HepG2 (cell line): Measurements from ENCODE around the gene EFNA4. TPM values are rescaled to one million over a fixed set of nuclear protein-coding genes. Genes with fewer than 3 reads are reported as not detected.
A peak's percentile ranks its signal among the peaks of the same experiment; 100 is the strongest.

ENCODE experiments used
- AKAP8 ChIP-seq: sonication (generic); formaldehyde crosslinking; IDR thresholded peaks from 2 replicates; pipeline ENCODE4 v1.5.1; 2020; ENCODE audit warnings: mild to moderate bottlenecking, missing genetic modification reagents
- FOXC1 ChIP-seq: sonication (generic); formaldehyde crosslinking; IDR thresholded peaks from 2 replicates; pipeline ENCODE4 v1.8.0; 2022; ENCODE audit warnings: mild to moderate bottlenecking, missing genetic modification reagents, borderline replicate concordance
- FUBP1 ChIP-seq: sonication (generic); formaldehyde crosslinking; IDR thresholded peaks from 2 replicates; pipeline ENCODE4 v1.5.1; 2020; ENCODE audit warnings: missing genetic modification reagents, mild to moderate bottlenecking, borderline replicate concordance
- GATA4 ChIP-seq: sonication (generic); IDR thresholded peaks from 2 replicates; pipeline ENCODE4 v1.6.1; 2016; ENCODE audit warnings: antibody characterized with exemption, low read depth, borderline replicate concordance
- HNRNPL ChIP-seq: fragments of 200-400 bp; formaldehyde crosslinking; IDR thresholded peaks from 2 replicates; pipeline ENCODE4 v1.6.1; 2017; ENCODE audit warnings: mild to moderate bottlenecking, low read depth, low read length
- MAZ ChIP-seq, 2 experiments: sonication (generic) in 1 of 2; formaldehyde crosslinking in 1 of 2; IDR thresholded peaks; 2 replicates each; pipeline versions ENCODE4 v1.5.0 to v1.6.1; 2012 to 2020; ENCODE audit warnings: low read depth in 2 of 2, mild to moderate bottlenecking in 2 of 2, borderline replicate concordance in 1 of 2, improper control_type of control experiment in 1 of 2, low read length in 1 of 2, missing genetic modification reagents in 1 of 2, moderate library complexity in 1 of 2
- MEIS2 ChIP-seq: sonication (generic); formaldehyde crosslinking; IDR thresholded peaks from 2 replicates; pipeline ENCODE4 v1.9.0; 2021; ENCODE audit warnings: mild to moderate bottlenecking, missing genetic modification reagents
- MTERF4 ChIP-seq: sonication (generic); formaldehyde crosslinking; IDR thresholded peaks from 2 replicates; pipeline ENCODE4 v1.8.0; 2023; ENCODE audit warnings: mild to moderate bottlenecking, missing genetic modification reagents
- MXD1 ChIP-seq: sonication (generic); formaldehyde crosslinking; IDR thresholded peaks from 2 replicates; pipeline ENCODE4 v1.4.0; 2020; ENCODE audit warnings: mild to moderate bottlenecking, missing genetic modification reagents
- MXD4 ChIP-seq: IDR thresholded peaks from 2 replicates; pipeline ENCODE4 v1.6.1; 2016; ENCODE audit warnings: mild to moderate bottlenecking, missing biosample characterization, missing genetic modification reagents
- NFRKB ChIP-seq: fragments of 450-650 bp; IDR thresholded peaks from 2 replicates; pipeline ENCODE4 v1.6.1; 2017
- NR1H2 ChIP-seq: sonication (generic); formaldehyde crosslinking; IDR thresholded peaks from 2 replicates; pipeline ENCODE4 v1.8.1; 2022; ENCODE audit warnings: low read depth, missing genetic modification reagents, borderline replicate concordance
- PAX8 ChIP-seq: sonication (generic); formaldehyde crosslinking; IDR thresholded peaks from 2 replicates; pipeline ENCODE4 v1.8.0; 2022; ENCODE audit warnings: mild to moderate bottlenecking, missing genetic modification reagents, borderline replicate concordance
- RAD51 ChIP-seq: fragments of 450-650 bp; IDR thresholded peaks from 2 replicates; pipeline ENCODE4 v1.6.1; 2016; ENCODE audit warnings: borderline replicate concordance
- REL ChIP-seq: sonication (generic); formaldehyde crosslinking; conservative IDR thresholded peaks from 2 replicates; pipeline ENCODE4 v1.8.0; 2022; ENCODE audit warnings: mild to moderate bottlenecking, missing genetic modification reagents, moderate library complexity
- RNF2 ChIP-seq: fragments of 450-650 bp; conservative IDR thresholded peaks from 2 replicates; pipeline ENCODE4 v1.6.1; 2016; ENCODE audit warnings: low read depth
- RXRA ChIP-seq: sonication (generic); formaldehyde crosslinking; IDR thresholded peaks from 2 replicates; pipeline ENCODE4 v1.5.1; 2020; ENCODE audit warnings: missing genetic modification reagents
- SKI ChIP-seq: fragments of 450-650 bp; IDR thresholded peaks from one replicate; pipeline ENCODE4 v1.6.1; 2018; ENCODE audit warnings: mild to moderate bottlenecking; ENCODE audit not compliant: partially characterized antibody
- SNAPC2 ChIP-seq: sonication (generic); formaldehyde crosslinking; IDR thresholded peaks from 2 replicates; pipeline ENCODE4 v1.8.1; 2022; ENCODE audit warnings: mild to moderate bottlenecking, missing genetic modification reagents
- SRY ChIP-seq: sonication (generic); formaldehyde crosslinking; IDR thresholded peaks from 2 replicates; pipeline ENCODE4 v1.8.0; 2022; ENCODE audit warnings: mild to moderate bottlenecking, missing genetic modification reagents
- YY1 ChIP-seq: IDR thresholded peaks from 2 replicates; pipeline ENCODE4 v1.6.1; 2011; ENCODE audit warnings: low read length, low read depth, moderate library complexity, mild to moderate bottlenecking; ENCODE audit not compliant: insufficient read depth, insufficient replicate concordance
- ZNF12 ChIP-seq: sonication (generic); formaldehyde crosslinking; IDR thresholded peaks from 2 replicates; pipeline ENCODE4 v1.5.0; 2020; ENCODE audit warnings: missing genetic modification reagents
- ZNF234 ChIP-seq: sonication (generic); formaldehyde crosslinking; conservative IDR thresholded peaks from 2 replicates; pipeline ENCODE4 v1.5.1; 2020; ENCODE audit warnings: mild to moderate bottlenecking, missing genetic modification reagents
- ZNF350 ChIP-seq: sonication (generic); formaldehyde crosslinking; IDR thresholded peaks from 2 replicates; pipeline ENCODE4 v1.4.0; 2020; ENCODE audit warnings: mild to moderate bottlenecking, low read depth, missing genetic modification reagents, borderline replicate concordance
- ZNF430 ChIP-seq: sonication (generic); formaldehyde crosslinking; IDR thresholded peaks from 2 replicates; pipeline ENCODE4 v1.9.0; 2021; ENCODE audit warnings: mild to moderate bottlenecking, missing genetic modification reagents
- ZNF550 ChIP-seq: sonication (generic); formaldehyde crosslinking; IDR thresholded peaks from 2 replicates; pipeline ENCODE4 v1.4.0; 2020; ENCODE audit warnings: mild to moderate bottlenecking, missing genetic modification reagents, borderline replicate concordance
- polyA plus RNA-seq, 8 experiments: library from polyadenylated mRNA; depleted of rRNA in 3 of 8; stranded (reverse) in 7 of 8; unstranded in 1 of 8; fragments of >200 nt; fragmentation: Illumina TruSeq in 4 of 8; extraction: Trizol in 4 of 8; gene quantifications; 2 replicates each; pipeline versions ENCODE4 v1.2.1 to v1.2.3, GENCODE V29; 2011 to 2016; ENCODE audit warnings: low read depth in 4 of 8, missing spikeins in 1 of 8, mixed read lengths in 1 of 8; ENCODE audit not compliant: insufficient read depth in 1 of 8
- total RNA-seq, 5 experiments: library from RNA; depleted of rRNA; stranded (reverse); fragments of >200 nt; fragmentation: Illumina TruSeq; extraction: Trizol; gene quantifications; 2 replicates each; pipeline ENCODE4 v1.2.3, GENCODE V29; 2016; ENCODE audit warnings: low read depth in 1 of 5

EFNA4 gene
- total and polyA plus RNA-seq, 2 of the 13 experiments (the other 11 are each of a cell fraction or from before 2014, with no cell fraction given) = 12.0 to 17.2 TPM

- peak; percentile 91; the same call in 1 of the 2 replicates for TF ChIP-seq MXD1
- peak; percentile 18; the same call in 1 of the 2 replicates for TF ChIP-seq NR1H2
- TF ChIP-seq RNF2 = peak; percentile 74; the same call in 1 of the 2 replicates
- TF ChIP-seq NFRKB = no peak
- peak; percentile 79; the same call in 1 of the 2 replicates for TF ChIP-seq AKAP8 (CRISPR knock-in tag)
- peak; percentile 97 for TF ChIP-seq ZNF350 (CRISPR knock-in tag)
- TF ChIP-seq HNRNPL = peak; percentile 77; the same call in 1 of the 2 replicates
- no peak for TF ChIP-seq FUBP1 (CRISPR knock-in tag)
- TF ChIP-seq ZNF12 (CRISPR knock-in tag) = no peak; the same call in 1 of the 2 replicates
- no peak for TF ChIP-seq MAZ (IDR thresholded peaks at IDR 0.05; ENCODE audit: borderline replicate concordance, low read depth, low read length)
- TF ChIP-seq MAZ (CRISPR knock-in tag; IDR thresholded peaks at IDR 0.05; ENCODE audit: low read depth) = peak; percentile 92; the same call in 1 of the 2 replicates
- peak; percentile 89 for TF ChIP-seq FOXC1 (CRISPR knock-in tag)
- peak; percentile 58; the same call in 1 of the 2 replicates for TF ChIP-seq RXRA
- TF ChIP-seq MTERF4 (CRISPR knock-in tag) = peak; percentile 98
- TF ChIP-seq SKI = no peak
- TF ChIP-seq ZNF550 (CRISPR knock-in tag) = 0 out of 2 replicates have a peak, but pooled peaks have one; percentile 90
- peak; percentile 56 for TF ChIP-seq YY1
- TF ChIP-seq MEIS2 (CRISPR knock-in tag) = peak; percentile 45; the same call in 1 of the 2 replicates
- TF ChIP-seq GATA4 = 0 out of 2 replicates have a peak, but pooled peaks have one; percentile 29
- TF ChIP-seq ZNF430 (CRISPR knock-in tag) = peak; percentile 92; the same call in 1 of the 2 replicates
- TF ChIP-seq SNAPC2 = no peak
- TF ChIP-seq REL (CRISPR knock-in tag) = peak; percentile 76; the same call in 1 of the 2 replicates
- TF ChIP-seq ZNF234 (CRISPR knock-in tag) = peak; percentile 80; the same call in 1 of the 2 replicates
- TF ChIP-seq MXD4 (CRISPR knock-in tag) = peak; percentile 64
- peak; percentile 76; the same call in 1 of the 2 replicates for TF ChIP-seq PAX8 (CRISPR knock-in tag)
- TF ChIP-seq SRY (CRISPR knock-in tag) = peak; percentile 74; the same call in 1 of the 2 replicates
- no peak for TF ChIP-seq RAD51
Observed at GRCh38 chr1:155050560-155051341, 12.8 kb upstream of the EFNA4 start, which contains the start of gene ADAM15 (continued).
